GM19025 (cell line): Measurements from ENCODE around the gene KATNIP.
"Not testable (repeated sequence)": the region's sequence is repeated elsewhere in the genome, so short reads cannot be mapped to it uniquely, and the experiment has no call there.

Experiments used
- ATAC-seq: cut with Tn5 transposase; IDR thresholded peaks from one replicate; pipeline ENCODE4 v1.9.1; 2021; ENCODE audit warnings: mild to moderate bottlenecking, low read depth, moderate library complexity; ENCODE audit not compliant: unreplicated experiment

Gene KATNIP

GRCh38 chr16:27531826-27532800, 17.8 kb upstream of the KATNIP start:
- ATAC-seq, result no peak

DNA sequence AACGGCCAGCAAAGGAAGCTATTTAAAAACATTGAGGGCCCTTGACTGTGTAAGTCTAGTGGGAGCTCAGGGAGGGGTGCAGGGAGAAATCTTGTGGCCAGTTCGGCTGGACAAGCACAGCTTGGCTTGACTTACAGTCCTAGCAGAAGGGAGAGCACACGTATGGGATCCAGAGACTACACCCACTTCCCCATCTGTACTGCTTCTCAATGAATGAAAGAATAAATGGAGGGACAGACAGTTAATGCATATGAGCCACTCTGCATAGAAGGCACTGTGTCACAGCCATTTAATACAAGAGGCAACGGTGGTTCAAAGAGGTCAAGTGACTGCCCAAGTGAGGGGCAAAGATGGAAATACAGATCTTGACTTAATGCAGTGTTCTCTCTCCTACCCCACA, 15.7 kb upstream of the KATNIP start:
- ATAC-seq, result no peak

DNA sequence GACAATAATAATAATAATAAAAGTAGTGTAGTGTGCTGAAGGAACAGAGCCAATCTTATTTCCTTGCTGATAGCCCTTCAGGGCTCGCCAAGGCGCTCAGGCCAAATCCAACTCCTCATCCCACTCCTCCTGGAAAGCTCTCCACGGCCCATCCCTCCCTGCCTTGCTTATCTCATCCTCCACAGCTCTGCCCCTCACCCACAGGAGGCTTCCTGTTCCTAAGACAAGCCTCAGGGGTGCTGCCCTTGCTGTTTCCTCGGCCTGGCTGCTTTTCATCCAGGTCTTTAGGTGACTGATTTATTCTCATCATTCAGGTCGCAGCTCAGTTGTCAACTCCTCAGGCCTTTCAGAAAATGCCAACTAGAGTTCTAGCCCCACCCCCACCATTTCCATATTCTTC, 11.4 kb upstream of the KATNIP start:
- no peak for ATAC-seq

- ATAC-seq, result no peak
Observed at GRCh38 chr16:27539120-27539519, 10.8 kb upstream of the KATNIP start.

- ATAC-seq, result no peak
Observed at GRCh38 chr16:27539636-27540035, 10.3 kb upstream of the KATNIP start.

- no peak for ATAC-seq
Observed at GRCh38 chr16:27543801-27544200, 6.1 kb upstream of the KATNIP start.

- no peak for ATAC-seq
Observed at GRCh38 chr16:27544671-27545070, 5.3 kb upstream of the KATNIP start.

GRCh38 chr16:27547134-27547533, 2.8 kb upstream of the KATNIP start:
- ATAC-seq, result no peak

DNA sequence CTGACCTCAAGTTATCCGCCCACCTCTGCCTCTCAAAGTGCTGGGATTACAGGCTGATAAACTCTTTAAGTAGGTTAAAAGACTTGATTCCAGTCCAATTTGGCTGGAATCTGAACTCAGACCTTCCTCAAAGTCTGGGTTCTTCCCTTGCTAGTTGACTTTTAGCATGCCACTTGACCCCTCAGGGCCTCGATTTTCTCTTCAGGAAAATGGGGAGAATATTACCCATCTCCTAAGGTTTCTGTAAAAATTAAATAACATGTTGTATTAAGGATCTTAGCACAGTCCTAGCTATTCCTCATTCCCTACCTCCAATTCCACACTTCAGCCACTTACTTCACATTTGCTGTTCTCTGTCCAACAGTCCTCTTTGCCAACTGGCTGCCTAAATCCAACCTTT, 2.1 kb upstream of the KATNIP start:
- no peak for ATAC-seq

- ATAC-seq, result peak; percentile 21
Observed at GRCh38 chr16:27549464-27549745, 539 bp upstream of the KATNIP start.

- no peak for ATAC-seq
Observed at GRCh38 chr16:27550582-27550920, 607 bp downstream of the KATNIP start.

DNA sequence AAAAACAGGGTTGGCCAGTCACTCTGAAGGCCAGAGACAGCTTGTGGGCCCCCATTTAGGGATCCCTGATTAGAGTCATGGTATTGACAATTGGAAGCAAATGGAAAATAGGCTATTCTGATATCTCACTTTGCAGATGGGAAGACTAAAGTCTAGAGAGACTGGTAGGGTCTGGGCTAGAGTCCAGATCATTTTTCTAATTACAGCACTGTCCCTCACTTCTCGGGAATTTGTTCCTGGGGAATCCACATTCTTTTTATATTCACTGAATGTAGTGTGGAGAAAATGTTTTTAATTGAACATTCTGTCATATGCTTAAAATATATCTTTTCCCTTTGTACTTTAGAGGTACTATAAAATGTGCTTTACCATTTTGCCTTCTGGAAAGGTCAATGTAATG, 1.1 kb downstream of the KATNIP start:
- no peak for ATAC-seq

DNA sequence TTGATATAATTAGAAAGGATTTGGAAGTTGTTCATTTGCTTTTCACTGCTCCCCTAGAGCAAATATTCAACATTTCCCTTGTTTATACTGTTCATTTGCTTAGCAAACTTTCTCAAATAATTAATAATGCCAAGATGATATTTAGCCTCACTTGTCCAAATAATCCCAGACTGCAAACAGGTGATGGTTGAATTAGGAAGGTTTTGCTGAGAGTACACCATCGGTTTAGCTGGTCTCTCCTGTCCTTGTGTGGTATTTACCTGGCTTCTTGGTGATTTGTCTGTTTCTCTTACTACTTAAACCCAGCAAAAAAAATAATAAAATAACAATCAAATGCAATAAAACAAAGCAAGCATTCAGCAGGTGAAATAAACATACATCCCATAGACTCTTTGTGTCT, 6.5 kb downstream of the KATNIP start:
- ATAC-seq, result no peak

- no peak for ATAC-seq
Observed at GRCh38 chr16:27558434-27558833, 8.5 kb downstream of the KATNIP start.

DNA sequence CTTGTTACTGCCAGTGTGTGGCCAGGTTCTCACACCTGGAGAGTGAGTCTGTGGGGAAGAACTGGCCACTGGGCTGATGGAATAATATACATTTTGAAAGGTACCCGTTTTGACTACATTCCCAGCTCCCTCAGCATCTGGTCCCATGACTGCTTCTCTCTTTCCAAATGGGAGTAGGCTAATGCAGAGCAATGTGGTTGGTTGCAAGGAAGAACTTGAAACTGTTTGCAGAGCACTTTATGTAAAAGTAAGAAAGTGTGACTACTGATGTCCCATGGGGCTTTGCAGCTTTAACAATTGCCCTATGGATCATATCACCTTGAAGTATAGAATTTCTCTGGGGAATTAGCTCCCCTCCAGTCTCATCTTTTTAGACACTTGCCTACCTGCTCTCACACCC, 9.0 kb downstream of the KATNIP start:
- no peak for ATAC-seq

DNA sequence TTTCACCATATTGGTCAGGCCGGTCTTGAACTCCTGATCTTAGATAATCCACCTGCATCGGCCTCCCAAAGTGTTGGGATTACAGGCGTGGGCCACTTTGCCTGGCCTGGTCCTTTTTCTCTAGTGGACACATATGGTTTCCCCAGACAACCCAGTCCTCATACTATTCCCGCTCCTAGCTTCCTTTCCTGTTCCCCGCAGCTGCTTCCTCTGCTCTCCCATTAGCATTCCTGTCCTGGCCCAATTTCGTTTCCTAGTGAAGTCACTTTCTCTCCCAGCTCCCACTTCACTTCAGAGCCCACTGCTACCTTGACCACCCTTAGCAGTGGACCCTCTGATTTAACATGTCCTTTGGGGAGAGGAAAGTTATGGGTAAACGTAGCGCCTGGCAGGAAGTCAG, 11.3 kb downstream of the KATNIP start:
- no peak for ATAC-seq

DNA sequence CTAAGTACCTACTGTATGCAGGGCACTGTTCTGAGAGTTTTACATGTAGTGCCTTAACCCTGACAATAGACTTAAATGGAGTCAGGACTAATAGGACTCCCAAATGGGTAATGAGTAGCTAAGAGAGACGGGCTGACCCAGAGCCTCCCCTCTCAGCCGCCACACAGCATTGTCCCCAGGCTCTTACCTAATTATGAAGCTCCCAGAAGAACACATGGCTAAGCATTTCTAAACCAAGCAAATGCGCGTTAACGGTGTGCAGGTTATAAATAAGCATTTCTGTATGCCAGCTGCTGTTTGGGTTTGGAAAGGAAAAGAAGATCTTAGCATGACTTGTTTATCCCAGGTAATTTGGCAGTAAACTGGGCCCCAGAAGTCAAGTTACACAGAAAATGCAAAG, 14.3 kb downstream of the KATNIP start:
- ATAC-seq, result no peak

DNA sequence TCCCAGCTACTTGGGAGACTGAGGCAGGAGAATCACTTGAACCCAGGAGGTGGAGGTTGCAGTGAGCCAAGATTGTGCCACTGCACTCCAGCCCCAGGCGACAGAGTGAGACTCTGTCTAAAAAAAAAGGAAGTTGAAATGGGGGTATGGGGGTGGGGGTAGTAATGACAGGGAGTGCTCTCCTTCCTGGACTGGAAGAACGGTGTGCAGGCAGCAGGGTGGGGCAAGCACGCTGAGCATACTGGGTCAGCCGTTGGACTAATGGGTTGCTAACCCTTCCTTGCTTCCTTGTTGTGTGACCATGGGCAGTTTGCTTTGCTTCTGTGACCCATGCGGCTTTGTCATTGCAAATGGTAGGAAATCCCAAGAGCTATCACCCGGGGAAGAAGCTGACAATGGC, 16.5 kb downstream of the KATNIP start:
- ATAC-seq, result no peak

DNA sequence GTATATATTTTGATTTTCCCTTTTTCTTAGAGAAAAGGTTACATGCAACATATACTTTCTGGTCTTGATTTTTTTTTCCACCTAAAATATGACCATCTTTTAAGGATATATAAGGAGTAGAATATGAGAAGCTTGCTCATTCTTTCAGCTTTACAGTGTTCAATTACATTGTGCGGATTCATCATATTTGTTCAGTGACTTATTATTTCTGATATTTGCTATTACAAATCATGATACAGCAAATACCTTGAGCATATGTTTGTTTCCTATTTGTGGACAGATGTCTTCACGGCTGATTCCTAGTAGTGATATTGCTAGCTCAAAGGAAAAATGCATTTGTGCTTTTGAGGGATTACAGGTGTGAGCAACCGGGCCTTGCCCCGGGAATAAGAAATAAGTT, 18.1 kb downstream of the KATNIP start:
- no peak for ATAC-seq

- not testable (repeated sequence) for ATAC-seq
Observed at GRCh38 chr16:27570986-27571385, 21.0 kb downstream of the KATNIP start.

- no peak for ATAC-seq
Observed at GRCh38 chr16:27571433-27572326, 21.7 kb downstream of the KATNIP start.

GRCh38 chr16:27572711-27573110, 22.8 kb downstream of the KATNIP start:
- ATAC-seq, result no peak
